ENCODE measurements around the gene ARL11.

DNA sequence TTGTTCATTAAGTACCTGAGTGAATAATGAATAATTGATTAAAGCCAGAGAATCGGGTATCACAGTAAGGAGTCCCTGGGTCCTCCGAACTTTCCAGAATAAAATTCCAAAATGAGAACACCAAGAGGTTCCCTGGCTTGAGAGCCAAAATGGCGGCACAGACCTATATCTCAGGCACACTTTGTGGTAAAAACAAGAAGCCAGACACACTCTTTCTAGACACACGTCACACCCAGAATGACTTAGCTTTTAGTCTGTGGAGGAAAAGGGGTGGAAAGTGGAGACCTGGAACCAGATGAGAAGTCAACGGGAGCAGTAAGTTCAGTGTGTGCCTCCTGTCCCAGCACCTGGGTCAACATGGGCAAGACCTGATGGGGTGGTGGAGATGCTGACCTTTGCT is 8.4 kb downstream of the ARL11 start:
- no peak for TF ChIP-seq EZH2 (IDR thresholded peaks at IDR 0.05; ENCODE audit: low read length, missing control alignments)
- TF ChIP-seq, protein P1, sequence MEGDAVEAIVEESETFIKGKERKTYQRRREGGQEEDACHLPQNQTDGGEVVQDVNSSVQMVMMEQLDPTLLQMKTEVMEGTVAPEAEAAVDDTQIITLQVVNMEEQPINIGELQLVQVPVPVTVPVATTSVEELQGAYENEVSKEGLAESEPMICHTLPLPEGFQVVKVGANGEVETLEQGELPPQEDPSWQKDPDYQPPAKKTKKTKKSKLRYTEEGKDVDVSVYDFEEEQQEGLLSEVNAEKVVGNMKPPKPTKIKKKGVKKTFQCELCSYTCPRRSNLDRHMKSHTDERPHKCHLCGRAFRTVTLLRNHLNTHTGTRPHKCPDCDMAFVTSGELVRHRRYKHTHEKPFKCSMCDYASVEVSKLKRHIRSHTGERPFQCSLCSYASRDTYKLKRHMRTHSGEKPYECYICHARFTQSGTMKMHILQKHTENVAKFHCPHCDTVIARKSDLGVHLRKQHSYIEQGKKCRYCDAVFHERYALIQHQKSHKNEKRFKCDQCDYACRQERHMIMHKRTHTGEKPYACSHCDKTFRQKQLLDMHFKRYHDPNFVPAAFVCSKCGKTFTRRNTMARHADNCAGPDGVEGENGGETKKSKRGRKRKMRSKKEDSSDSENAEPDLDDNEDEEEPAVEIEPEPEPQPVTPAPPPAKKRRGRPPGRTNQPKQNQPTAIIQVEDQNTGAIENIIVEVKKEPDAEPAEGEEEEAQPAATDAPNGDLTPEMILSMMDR (conservative IDR thresholded peaks at IDR 0.05 in 1 of 2, IDR thresholded peaks at IDR 0.05 in 1 of 2; ENCODE audit: low read depth in 1 of 2, low read length in 2 of 2): no peak
